Esophagus squamous epithelium (tissue), 5 donors: ENCODE measurements around the gene TSNAX. TPM values are rescaled to one million over a fixed set of nuclear protein-coding genes. Genes with fewer than 3 reads are reported as not detected.

Experiments used
- DNase-seq: peaks from one replicate; lab custom pipeline; 2025; lab: John Stamatoyannopoulos, UW
- H3K27ac ChIP-seq, 4 donors: fragments of 200-600 bp; sonication (generic); one replicate each; pipeline ENCODE4 v1.5.1; 2016 to 2019; ENCODE audit warnings: mild to moderate bottlenecking in 1 of 4
- H3K27me3 ChIP-seq, 4 donors: fragments of 200-600 bp; sonication (generic); 1 replicate in 3 of 4; 2 replicates in 1 of 4; pipeline versions ENCODE4 v1.5.1 to v1.6.0; 2017 to 2021; ENCODE audit warnings: antibody characterized with exemption in 1 of 4
- H3K36me3 ChIP-seq, 3 donors: fragments of 200-600 bp; sonication (generic); one replicate each; pipeline ENCODE4 v1.5.1; 2016 to 2019
- H3K4me1 ChIP-seq, 3 donors: fragments of 200-600 bp; sonication (generic); one replicate each; pipeline ENCODE4 v1.5.1; 2017 to 2019
- H3K4me3 ChIP-seq, 4 donors: fragments of 200-600 bp; sonication (generic); 1 replicate in 3 of 4; 2 replicates in 1 of 4; pipeline ENCODE4 v1.5.1; 2016 to 2019; ENCODE audit warnings: mild to moderate bottlenecking in 2 of 4, moderate library complexity in 1 of 4
- H3K9me3 ChIP-seq, 3 donors: fragments of 200-600 bp; sonication (generic); one replicate each; pipeline ENCODE4 v1.5.1; 2016 to 2019
- POLR2A ChIP-seq, 4 donors: fragments of 450-650 bp; IDR thresholded peaks; one replicate each; pipeline ENCODE4 v1.6.1; 2017; ENCODE audit warnings: antibody characterized with exemption in 4 of 4, mild to moderate bottlenecking in 4 of 4, moderate library complexity in 3 of 4
- WGBS, 2 donors: methylation state at CpG; one replicate each; pipeline ENCODE4 v1.1.5; 2018; 5-methylcytosine and 5-hydroxymethylcytosine counted together
- intact Hi-C: fragments of 100-400 bp; cut with DNase I; formaldehyde crosslinking; loops from one replicate; pipeline ENCODE4 v1.15.0; 2022
- total RNA-seq, 4 donors: library from RNA; depleted of rRNA; stranded (reverse); fragments of >200 nt; gene quantifications; one replicate each; pipeline ENCODE4 v1.1.0, GENCODE V29; 2016
- TF ChIP-seq, protein P1 (sequence below), 6 experiments: fragments of 450-650 bp in 4 of 6; fragments of 200-600 bp in 2 of 6; sonication (generic) in 2 of 6; IDR thresholded peaks; one replicate each; pipeline ENCODE4 v1.5.1; 2016 to 2019; ENCODE audit warnings: antibody characterized with exemption in 6 of 6, mild to moderate bottlenecking in 4 of 6, moderate library complexity in 4 of 6
- donor health status: DM: yes; HTN: yes; CAD: no.

The TSNAX gene
- total RNA-seq, 4 donors from 2014 or later = 11.6 to 28.4 (median 22.3) TPM

DNA sequence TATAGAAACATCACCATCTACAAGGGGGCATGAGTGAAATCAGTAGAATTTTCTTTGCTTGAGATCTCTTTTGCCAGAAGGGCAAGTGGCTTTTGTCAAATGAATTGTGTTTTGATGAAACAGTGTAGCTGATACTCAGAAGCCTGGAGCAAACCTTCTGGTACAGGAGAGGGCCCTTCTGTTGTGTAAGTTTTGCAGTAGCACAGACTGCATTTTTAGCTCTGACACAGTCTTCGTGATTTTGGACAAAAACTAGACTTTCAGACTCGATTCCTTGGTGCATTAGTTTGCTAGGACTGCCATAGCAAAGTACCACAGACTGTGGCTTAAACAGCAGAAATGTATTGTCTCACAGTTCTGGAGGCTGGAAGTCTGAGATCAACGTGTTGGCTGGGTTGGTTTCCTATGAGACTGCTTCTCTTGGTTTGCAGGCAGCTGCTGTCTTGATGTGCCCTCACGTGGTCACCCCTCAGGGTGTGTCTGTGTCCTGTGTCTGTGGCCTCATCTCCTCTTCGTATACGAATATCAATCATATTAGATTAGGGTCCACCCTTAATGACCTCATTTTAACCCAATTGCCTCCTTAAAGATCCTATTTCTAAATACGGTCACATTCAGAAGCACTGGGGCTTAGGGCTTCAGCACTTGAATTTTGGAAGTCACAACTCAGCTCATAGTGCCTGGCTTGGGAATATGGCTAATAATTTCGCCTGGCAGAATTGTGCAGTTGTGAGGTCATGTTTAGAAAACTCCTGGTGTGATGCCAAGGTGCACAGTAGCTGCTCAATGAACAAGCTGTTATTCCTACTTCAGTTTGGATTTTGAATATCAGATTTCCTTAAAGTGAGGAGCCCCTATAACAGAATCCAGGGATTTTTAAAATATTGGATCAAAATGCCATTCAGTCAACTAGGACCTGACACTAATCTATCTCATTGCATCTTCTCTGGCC lies 77.0 kb downstream of the TSNAX start:
- Histone ChIP-seq H3K9me3 (peaks cover 0 to 6% (median 0%) of the 10 kb centered on the region in 3 donors), H3K4me3 (no peak overlapping the region), H3K4me1 (peaks cover 0 to 33% (median 5%) of the 10 kb centered on the region in 3 donors), H3K27me3 (peaks cover 0 to 18% (median 0%) of the 10 kb centered on the region in 4 donors), H3K36me3 (no peaks in the 10 kb centered on the region), H3K27ac (no peak overlapping the region)
- 58 to 62% methylated on average over 8 of the region's 8 CpGs for WGBS, 2 donors
- no peak for DNase-seq
- TF ChIP-seq POLR2A (IDR thresholded peaks at IDR 0.05) = no peak
- TF ChIP-seq, protein P1, sequence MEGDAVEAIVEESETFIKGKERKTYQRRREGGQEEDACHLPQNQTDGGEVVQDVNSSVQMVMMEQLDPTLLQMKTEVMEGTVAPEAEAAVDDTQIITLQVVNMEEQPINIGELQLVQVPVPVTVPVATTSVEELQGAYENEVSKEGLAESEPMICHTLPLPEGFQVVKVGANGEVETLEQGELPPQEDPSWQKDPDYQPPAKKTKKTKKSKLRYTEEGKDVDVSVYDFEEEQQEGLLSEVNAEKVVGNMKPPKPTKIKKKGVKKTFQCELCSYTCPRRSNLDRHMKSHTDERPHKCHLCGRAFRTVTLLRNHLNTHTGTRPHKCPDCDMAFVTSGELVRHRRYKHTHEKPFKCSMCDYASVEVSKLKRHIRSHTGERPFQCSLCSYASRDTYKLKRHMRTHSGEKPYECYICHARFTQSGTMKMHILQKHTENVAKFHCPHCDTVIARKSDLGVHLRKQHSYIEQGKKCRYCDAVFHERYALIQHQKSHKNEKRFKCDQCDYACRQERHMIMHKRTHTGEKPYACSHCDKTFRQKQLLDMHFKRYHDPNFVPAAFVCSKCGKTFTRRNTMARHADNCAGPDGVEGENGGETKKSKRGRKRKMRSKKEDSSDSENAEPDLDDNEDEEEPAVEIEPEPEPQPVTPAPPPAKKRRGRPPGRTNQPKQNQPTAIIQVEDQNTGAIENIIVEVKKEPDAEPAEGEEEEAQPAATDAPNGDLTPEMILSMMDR (IDR thresholded peaks at IDR 0.05) = no peak
- intact Hi-C loops = loop anchor here (5.0 kb wide), 1 partner anchor 248 kb away; no protein-coding TSS in a partner anchor

DNA sequence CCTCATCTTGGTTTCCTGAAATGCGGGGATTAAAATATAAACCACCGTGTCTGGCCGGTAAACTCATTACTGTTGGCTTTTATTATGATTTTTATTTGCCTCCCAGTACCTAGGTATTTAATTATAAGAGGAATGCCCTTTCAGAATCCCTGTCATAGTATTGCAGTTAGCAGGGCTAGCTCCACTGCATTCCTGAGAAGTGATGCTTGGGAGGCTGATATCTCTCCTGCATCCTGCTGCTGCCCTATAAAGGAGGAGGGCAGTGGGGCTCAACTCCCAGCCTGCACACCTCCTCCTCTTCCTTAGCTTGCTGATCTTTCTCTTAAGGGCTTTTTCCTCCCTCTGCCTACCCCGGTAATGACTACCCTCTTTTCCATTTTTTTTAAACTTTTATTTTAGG lies 78.2 kb downstream of the TSNAX start:
- DNase-seq = no peak
- peaks cover 0 to 6% (median 0%) of the 10 kb centered on the region in 3 donors for H3K9me3 ChIP-seq
- H3K4me3 ChIP-seq = no peak overlapping the region
- H3K27ac ChIP-seq = no peak overlapping the region
- H3K27me3 ChIP-seq = peaks cover 0 to 26% (median 0%) of the 10 kb centered on the region in 4 donors
- intact Hi-C loops = loop anchor here (5.0 kb wide), 1 partner anchor 249 kb away; no protein-coding TSS in a partner anchor
- H3K4me1 ChIP-seq = peaks cover 0 to 24% (median 5%) of the 10 kb centered on the region in 3 donors
- H3K36me3 ChIP-seq = no peaks in the 10 kb centered on the region
- TF ChIP-seq, protein P1 (IDR thresholded peaks at IDR 0.05) = no peak
- no peak for TF ChIP-seq POLR2A (IDR thresholded peaks at IDR 0.05)
- WGBS, 2 donors = 52 to 62% methylated on average over 4 of the region's 4 CpGs

DNA sequence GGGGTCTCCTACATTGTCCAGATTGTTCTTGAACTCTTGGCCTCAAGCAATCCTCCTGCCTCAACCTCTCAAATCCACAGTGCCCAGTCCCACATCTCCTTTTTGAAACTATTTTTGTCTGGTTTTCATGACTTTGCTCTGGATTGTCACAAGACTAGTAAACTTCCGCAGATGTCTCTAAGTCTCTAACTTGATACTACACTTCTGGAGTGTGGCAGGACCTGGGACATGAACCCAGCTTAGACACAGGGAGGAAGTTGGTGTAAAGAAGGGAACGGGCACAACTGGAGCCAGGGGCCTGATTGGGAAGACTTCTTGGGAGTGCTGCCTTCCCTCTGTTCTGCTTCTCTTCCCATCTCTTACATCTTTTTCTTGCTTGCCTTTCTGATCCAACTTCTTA lies 81.9 kb downstream of the TSNAX start:
- TF ChIP-seq, protein P1 (IDR thresholded peaks at IDR 0.05) = no peak
- no peak for TF ChIP-seq POLR2A (IDR thresholded peaks at IDR 0.05)
- Histone ChIP-seq H3K4me1 (peaks cover 0 to 32% (median 3%) of the 10 kb centered on the region in 3 donors), H3K36me3 (no peaks in the 10 kb centered on the region), H3K27ac (no peak overlapping the region), H3K27me3 (peaks cover 0 to 39% (median 0%) of the 10 kb centered on the region in 4 donors), H3K4me3 (no peak overlapping the region), H3K9me3 (peaks cover 0 to 6% (median 0%) of the 10 kb centered on the region in 3 donors)
- intact Hi-C loops = no loop called here
- no peak for DNase-seq
- WGBS, 2 donors = 75 to 85% methylated on average over 2 of the region's 2 CpGs

DNA sequence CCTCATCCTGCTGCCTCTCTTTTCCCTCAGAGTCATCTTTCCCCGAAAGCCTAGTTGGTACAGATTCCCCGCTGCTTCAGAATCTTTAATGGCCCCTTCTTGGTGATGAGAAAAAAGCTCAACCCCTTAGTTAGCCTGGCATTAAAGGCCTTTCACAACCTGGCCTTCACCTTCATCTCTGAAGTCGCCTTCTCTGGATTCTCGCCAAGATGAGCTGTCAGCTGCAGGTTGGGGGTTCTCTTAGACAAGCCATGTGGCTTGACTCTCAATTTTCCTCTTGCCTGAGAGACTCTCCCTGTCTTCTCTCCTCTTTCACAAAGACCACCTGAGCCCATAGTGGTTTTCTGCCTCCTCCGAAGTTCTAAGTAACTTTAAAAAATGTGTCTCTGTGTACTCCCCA lies 82.6 kb downstream of the TSNAX start:
- H3K9me3 ChIP-seq = peaks cover 0 to 6% (median 0%) of the 10 kb centered on the region in 3 donors

More for the DNA sequence above, 82.6 kb downstream of the TSNAX start:
- no peak overlapping the region for H3K27ac ChIP-seq
- intact Hi-C loops = no loop called here
- peaks cover 0 to 32% (median 3%) of the 10 kb centered on the region in 3 donors for H3K4me1 ChIP-seq
- H3K36me3 ChIP-seq = no peaks in the 10 kb centered on the region
- DNase-seq = no peak
- H3K27me3 ChIP-seq = peaks cover 0 to 39% (median 0%) of the 10 kb centered on the region in 4 donors
- TF ChIP-seq POLR2A (IDR thresholded peaks at IDR 0.05) = no peak
- TF ChIP-seq, protein P1 (IDR thresholded peaks at IDR 0.05) = no peak
- 83 to 87% methylated on average over 5 of the region's 5 CpGs for WGBS, 2 donors
- H3K4me3 ChIP-seq = no peak overlapping the region
